Fibroblast of villous mesenchyme (primary cell): ENCODE data around the gene ZNF474. TPM values are rescaled to one million over a fixed set of nuclear protein-coding genes. Genes with fewer than 3 reads are reported as not detected.
A peak's percentile ranks its signal among the peaks of the same experiment; 100 is the strongest.

Source experiments
- DNase-seq: peaks from one replicate; pipeline ENCODE4 v3.0.0-alpha.2; 2010; ENCODE audit warnings: low read depth
- H3K4me3 ChIP-seq: 2 replicates; pipeline ENCODE4 v1.5.1; 2011; ENCODE audit warnings: low read depth, mild to moderate bottlenecking, low read length
- total RNA-seq: library from RNA; depleted of rRNA; stranded (reverse); fragments of >200 nt; gene quantifications from 2 replicates; pipeline ENCODE4 v1.2.3, GENCODE V29; 2012
- TF ChIP-seq, protein P1 (sequence below): IDR thresholded peaks from 2 replicates; pipeline ENCODE4 v1.5.1; 2012; ENCODE audit warnings: low read depth, mild to moderate bottlenecking, low read length; ENCODE audit not compliant: insufficient read depth

ZNF474 gene
- total RNA-seq, 1 donor, result 0.43 TPM

DNA sequence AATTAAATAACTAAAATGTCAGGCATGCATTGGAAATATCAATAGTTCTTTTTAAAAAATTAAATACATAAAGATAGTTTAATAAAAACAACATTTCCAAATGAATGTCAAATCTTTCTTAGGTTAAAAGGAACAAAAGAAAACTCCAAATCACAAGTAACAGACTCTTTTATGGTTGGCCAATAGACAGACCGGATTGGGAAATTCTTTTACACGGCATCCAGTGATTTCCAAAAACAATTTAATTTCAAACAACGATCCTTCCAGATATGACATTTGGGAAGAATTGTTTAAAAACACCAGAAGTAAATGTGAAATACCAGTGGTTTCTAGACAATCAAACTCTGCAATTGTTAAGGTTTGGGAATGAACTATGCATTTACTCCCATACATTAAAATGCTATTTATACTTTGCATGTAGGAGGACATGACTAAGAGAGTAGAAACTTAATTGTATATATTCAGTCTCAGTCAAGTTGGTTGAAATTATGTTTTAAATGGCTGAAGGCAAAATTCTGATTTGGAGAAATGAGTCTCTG is 32.8 kb downstream of the ZNF474 start:
- TF ChIP-seq, protein P1, sequence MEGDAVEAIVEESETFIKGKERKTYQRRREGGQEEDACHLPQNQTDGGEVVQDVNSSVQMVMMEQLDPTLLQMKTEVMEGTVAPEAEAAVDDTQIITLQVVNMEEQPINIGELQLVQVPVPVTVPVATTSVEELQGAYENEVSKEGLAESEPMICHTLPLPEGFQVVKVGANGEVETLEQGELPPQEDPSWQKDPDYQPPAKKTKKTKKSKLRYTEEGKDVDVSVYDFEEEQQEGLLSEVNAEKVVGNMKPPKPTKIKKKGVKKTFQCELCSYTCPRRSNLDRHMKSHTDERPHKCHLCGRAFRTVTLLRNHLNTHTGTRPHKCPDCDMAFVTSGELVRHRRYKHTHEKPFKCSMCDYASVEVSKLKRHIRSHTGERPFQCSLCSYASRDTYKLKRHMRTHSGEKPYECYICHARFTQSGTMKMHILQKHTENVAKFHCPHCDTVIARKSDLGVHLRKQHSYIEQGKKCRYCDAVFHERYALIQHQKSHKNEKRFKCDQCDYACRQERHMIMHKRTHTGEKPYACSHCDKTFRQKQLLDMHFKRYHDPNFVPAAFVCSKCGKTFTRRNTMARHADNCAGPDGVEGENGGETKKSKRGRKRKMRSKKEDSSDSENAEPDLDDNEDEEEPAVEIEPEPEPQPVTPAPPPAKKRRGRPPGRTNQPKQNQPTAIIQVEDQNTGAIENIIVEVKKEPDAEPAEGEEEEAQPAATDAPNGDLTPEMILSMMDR, result no peak
- no peak for DNase-seq
- H3K4me3 ChIP-seq, result no peak overlapping the region

DNA sequence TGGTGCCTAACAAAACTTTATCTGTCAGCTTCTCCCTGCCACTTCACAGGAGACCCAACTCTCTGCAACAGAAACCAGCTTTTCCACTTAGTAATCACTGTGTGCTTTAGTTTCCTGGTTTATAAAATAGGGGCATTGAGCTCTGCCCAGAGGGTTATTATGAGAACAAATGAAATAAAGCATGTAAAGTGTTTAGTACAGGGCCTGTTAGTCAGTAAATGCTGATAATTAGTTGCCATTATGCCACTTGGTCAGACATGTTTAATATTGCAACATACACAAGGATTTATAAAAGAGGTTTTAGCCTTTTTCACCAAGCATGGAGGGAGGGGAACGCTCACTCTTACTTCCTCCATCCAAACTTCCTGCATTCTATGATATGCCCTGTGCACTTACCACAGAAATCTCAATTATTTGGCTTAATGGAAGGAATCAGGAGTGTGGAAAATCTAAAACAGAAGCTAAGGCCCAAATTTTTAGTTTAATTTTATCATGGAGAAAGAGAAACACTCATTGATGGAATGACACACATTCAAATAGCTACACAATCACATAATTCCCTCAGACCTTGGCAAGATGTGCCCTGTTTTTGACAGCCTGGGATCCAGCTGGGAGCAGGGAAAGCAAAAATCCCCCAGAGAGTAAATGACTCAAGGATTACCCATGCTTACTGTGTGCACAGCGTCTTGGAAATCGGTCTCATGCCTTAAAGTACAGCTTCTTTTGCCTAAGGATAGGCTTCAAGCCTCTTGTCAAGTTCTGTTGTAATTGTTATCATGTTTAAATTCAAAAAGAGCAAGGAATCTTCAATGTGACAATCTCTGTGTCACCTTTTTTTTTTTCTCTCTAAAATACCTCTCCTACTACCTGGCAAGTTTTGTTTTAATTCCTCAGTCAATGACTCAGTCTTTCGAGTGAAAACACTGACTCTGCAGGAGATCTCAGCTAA is 34.0 kb downstream of the ZNF474 start:
- TF ChIP-seq, protein P1, result no peak
- peak; percentile 68 for DNase-seq
- H3K4me3 ChIP-seq, result no peak overlapping the region

DNA sequence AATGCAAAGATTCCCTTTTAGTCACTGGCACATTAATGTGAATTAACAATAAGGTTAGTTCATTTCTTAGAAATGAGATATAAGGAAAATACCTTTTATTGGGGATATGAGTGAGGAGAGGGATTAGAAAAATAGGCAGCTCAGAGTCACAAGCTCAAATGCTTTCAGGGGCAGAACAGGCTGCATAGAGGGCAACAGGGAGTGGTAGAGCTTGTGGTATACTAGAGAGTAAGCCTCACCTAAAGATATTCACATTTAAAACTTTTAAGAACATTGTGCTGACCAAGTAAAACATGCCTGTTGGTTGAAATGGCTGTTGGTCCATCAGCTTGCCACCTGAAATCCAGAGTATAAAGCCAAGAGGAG is 34.7 kb downstream of the ZNF474 start:
- no peak for DNase-seq
- TF ChIP-seq, protein P1, result no peak
- no peak overlapping the region for H3K4me3 ChIP-seq

DNA sequence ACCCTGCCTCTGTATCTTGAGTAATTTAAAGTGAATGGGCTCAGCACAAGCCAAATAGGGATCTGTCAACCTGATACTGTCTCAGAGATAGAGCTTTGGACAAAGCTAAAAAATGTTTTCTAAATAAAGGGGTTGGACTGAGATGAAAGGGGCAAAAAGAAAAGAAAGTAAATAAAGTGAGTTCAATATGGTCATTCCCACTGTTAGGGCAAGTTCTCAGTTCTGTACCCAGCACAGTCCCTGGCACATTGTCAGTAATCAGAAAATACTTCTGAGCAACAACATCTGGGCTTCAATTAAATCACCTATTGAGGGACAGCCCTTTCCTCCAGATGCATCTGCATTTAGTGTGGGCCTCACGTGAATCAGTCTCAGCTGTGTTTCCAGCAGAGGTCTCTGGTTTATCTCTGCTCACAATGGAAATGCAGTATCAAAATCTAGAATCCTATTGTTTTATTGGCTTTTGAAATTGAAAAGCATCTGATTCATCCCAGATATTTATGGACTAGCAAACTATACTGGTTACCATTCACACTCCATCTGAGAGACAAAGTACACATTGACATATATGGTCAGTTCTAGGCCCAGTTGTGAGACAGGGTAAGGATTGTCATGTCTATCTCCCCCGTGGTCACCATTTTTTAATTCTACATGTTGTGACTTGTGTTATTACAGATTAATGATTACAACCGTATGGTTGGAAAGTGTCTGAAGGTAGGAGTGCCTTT is 35.6 kb downstream of the ZNF474 start:
- TF ChIP-seq, protein P1, result no peak
- no peak overlapping the region for H3K4me3 ChIP-seq
- no peak for DNase-seq

DNA sequence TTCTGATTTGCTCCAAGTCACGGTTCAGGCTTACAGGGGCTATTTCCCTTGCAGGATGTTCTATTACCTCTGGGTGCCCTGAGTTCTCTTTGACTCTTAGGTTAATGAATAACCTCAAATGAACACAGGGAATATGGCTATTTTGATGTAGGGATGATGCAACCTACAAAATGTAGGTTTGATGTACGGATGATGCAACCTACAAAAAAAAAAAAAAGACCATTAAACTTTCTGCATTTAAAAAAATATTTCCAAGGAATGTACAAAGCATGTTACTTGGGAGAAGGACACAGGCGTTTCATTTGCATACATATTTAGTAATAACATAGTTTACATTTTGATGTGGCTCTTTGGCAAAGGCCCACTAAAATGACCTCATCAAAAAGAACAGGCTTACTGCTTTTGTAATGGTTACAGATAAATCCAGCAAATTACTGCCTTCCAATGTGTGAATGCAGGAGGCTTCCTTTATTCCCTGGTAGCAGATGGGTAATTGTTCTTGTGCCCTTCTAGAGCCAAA is 36.3 kb downstream of the ZNF474 start:
- TF ChIP-seq, protein P1, result no peak
- peak; percentile 82 for DNase-seq
- H3K4me3 ChIP-seq, result no peak overlapping the region

DNA sequence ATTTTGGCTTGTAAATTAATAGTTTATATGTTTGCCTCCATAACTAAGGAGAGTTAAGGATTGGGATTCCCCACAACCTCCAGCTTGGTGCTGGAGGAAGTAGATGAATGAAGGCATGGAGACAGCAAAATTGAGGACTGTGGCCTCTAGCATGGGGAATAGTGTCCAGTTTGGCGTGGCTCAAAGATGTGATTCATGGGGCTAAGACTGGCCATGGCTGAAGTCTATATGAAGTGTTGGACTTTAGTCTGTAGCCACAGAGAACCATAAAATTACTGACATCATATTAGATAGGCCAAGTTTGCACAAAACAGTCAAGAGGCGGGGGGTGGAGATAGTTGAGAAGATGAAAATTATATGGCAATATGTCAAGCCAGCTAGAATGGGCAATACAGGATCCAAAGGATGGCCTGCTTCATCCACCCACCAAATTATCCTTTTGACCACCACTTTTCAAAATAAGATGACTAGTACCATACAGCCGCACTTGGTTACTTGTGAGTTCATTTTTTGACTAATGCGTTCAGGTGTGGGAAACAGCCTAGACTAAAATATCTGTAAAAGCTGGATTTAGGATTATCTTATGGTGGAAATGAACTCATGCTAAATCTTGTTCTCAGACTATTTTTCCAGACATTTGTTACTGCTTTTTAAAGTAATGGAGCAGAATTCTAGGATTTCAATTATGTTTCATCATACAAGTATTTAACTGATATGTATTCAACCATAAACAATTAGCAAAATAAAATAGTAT is 40.2 kb downstream of the ZNF474 start:
- TF ChIP-seq, protein P1, result no peak
- H3K4me3 ChIP-seq, result no peak overlapping the region
- DNase-seq, result no peak
